ENCODE data around the gene TTLL7. TPM values are rescaled to one million over a fixed set of nuclear protein-coding genes. Genes with fewer than 3 reads are reported as not detected.

TTLL7 gene
- total RNA-seq, 1 experiment from 2014 or later = 7.9 TPM

Other genes starting within 250 kb of the TTLL7 start
- 16.8 to 19.2 TPM (median 18.4 TPM) in 3 replicates for gene PRKACB, start 145.1 kb upstream of the TTLL7 start, total RNA-seq (2021)

Measured in WTC11 (cell line).